GM12891 (cell line): ENCODE results near the gene HSF5.

Experiments
- POLR2A ChIP-seq: IDR thresholded peaks from 2 replicates; pipeline ENCODE4 v1.6.1; 2011; ENCODE audit warnings: low read depth, low read length, control low read depth
- POLR2AphosphoS5 ChIP-seq: IDR thresholded peaks from 2 replicates; pipeline ENCODE4 v1.6.1; 2011; ENCODE audit warnings: low read depth, low read length, control low read depth
- POU2F2 ChIP-seq: IDR thresholded peaks from 2 replicates; pipeline ENCODE4 v1.6.1; 2011; ENCODE audit warnings: low read depth, mild to moderate bottlenecking, control low read depth, low read length, moderate library complexity

DNA sequence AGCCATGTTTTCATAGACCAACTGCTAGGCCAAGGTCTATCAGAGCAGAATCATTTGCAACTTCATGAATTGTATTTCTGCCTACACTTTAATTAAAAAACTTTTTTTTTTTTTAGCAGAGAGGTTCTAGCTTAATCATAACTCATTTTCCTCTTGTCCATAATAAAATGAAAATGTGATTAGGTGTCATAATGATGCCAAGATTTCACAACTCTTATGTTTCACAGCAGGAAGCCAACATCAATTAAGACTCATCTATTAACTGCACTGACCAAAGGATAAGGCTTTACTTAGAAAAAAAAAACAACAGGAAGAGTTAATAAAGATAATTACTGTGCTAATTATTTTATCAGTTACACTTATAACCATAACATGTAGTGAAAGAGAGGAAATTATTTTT, 52.0 kb downstream of the HSF5 start:
- TF ChIP-seq POLR2A, result no peak
- no peak for TF ChIP-seq POLR2AphosphoS5
- no peak for TF ChIP-seq POU2F2
